Glutamatergic neuron (in vitro differentiated cells): ENCODE results near the gene MAPT. TPM values are rescaled to one million over a fixed set of nuclear protein-coding genes. Genes with fewer than 3 reads are reported as not detected.

Source experiments
- DNase-seq: peaks from one replicate; pipeline ENCODE4 v3.0.0; 2022
- H3K27ac Mint-ChIP-seq: one replicate; pipeline ENCODE4 v1.8.0; 2020; ENCODE audit warnings: mild to moderate bottlenecking, mixed read lengths, inconsistent platforms; ENCODE audit not compliant: unreplicated experiment
- H3K27me3 Mint-ChIP-seq: one replicate; pipeline ENCODE4 v1.8.0; 2020; ENCODE audit warnings: mild to moderate bottlenecking, moderate library complexity, mixed read lengths, inconsistent platforms; ENCODE audit not compliant: unreplicated experiment
- H3K36me3 Mint-ChIP-seq: one replicate; pipeline ENCODE4 v1.8.0; 2020; ENCODE audit warnings: mild to moderate bottlenecking, mixed read lengths, inconsistent platforms; ENCODE audit not compliant: unreplicated experiment
- H3K4me1 Mint-ChIP-seq: one replicate; pipeline ENCODE4 v1.8.0; 2020; ENCODE audit warnings: mild to moderate bottlenecking, low read depth, mixed read lengths, inconsistent platforms; ENCODE audit not compliant: unreplicated experiment
- H3K4me3 Mint-ChIP-seq: one replicate; pipeline ENCODE4 v1.8.0; 2020; ENCODE audit warnings: mild to moderate bottlenecking, mixed read lengths, inconsistent platforms; ENCODE audit not compliant: unreplicated experiment
- H3K9me3 Mint-ChIP-seq: one replicate; pipeline ENCODE4 v1.8.0; 2020; ENCODE audit warnings: mild to moderate bottlenecking, moderate library complexity, mixed read lengths, inconsistent platforms; ENCODE audit not compliant: unreplicated experiment
- total RNA-seq: library from RNA; stranded (reverse); fragmentation: NEBNext Ultra II Directional; extraction: Animal tissue kit (Norgen Biotek cat#: 25700); gene quantifications from one replicate; pipeline ENCODE4 v1.2.1, GENCODE V29; 2021; ENCODE audit not compliant: unreplicated experiment
- TF ChIP-seq, protein P1 (sequence below): fragments of 200-600 bp; sonication (generic); IDR thresholded peaks from one replicate; pipeline ENCODE4 v1.5.0; 2021; ENCODE audit not compliant: partially characterized antibody, unreplicated experiment

The MAPT gene
- total RNA-seq, 1 donor from 2014 or later: 123 TPM

DNA sequence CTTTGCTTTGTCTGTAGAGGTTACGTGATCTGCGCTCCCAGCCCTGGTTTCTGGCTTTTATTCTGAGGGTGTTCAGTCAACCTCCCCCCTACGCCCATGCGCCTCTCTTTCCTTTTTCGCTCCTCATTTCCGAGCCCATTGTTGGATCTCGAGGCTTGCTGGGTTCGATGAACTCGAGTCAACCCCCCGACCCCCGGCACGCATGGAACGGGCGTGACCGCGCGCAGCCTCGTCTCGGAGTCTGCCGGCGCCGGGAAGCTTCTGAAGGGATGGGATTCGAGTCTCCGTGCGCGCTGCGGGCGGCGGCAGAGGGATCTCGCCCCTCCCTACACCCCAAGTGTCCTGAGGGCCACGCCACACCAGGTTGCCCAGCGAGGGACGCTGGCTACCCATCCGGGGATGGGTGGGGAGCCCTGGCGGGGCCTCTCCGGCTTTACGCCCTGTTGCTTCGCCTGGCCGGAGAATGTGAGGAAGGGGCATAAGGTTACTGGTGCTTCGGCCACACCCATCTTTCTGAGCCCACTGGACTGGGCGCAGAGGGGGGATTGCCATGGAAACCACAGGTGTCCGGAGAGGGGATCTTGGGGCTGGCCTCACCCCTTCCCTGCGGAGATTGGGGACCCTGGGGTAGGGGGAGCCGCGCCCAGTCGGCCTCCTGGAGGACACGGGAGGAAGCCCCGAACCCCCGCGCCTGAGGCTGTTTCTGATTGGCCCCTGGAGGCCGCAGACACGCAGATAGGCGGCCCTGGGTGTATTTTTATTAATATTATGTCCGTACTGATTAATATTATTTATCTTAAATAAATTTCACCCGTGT is 1.8 kb downstream of the MAPT start:
- peak overlapping the region; percentile 96 for H3K27ac Mint-ChIP-seq
- H3K4me3 Mint-ChIP-seq: peak overlapping the region; percentile 89
- peaks cover 8% of the 10 kb centered on the region for H3K9me3 Mint-ChIP-seq
- H3K27me3 Mint-ChIP-seq: peaks cover 22% of the 10 kb centered on the region
- no peaks in the 10 kb centered on the region for H3K36me3 Mint-ChIP-seq
- peak; percentile 59 for DNase-seq
- H3K4me1 Mint-ChIP-seq: peaks cover 3% of the 10 kb centered on the region
- TF ChIP-seq, protein P1, sequence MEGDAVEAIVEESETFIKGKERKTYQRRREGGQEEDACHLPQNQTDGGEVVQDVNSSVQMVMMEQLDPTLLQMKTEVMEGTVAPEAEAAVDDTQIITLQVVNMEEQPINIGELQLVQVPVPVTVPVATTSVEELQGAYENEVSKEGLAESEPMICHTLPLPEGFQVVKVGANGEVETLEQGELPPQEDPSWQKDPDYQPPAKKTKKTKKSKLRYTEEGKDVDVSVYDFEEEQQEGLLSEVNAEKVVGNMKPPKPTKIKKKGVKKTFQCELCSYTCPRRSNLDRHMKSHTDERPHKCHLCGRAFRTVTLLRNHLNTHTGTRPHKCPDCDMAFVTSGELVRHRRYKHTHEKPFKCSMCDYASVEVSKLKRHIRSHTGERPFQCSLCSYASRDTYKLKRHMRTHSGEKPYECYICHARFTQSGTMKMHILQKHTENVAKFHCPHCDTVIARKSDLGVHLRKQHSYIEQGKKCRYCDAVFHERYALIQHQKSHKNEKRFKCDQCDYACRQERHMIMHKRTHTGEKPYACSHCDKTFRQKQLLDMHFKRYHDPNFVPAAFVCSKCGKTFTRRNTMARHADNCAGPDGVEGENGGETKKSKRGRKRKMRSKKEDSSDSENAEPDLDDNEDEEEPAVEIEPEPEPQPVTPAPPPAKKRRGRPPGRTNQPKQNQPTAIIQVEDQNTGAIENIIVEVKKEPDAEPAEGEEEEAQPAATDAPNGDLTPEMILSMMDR: no peak

DNA sequence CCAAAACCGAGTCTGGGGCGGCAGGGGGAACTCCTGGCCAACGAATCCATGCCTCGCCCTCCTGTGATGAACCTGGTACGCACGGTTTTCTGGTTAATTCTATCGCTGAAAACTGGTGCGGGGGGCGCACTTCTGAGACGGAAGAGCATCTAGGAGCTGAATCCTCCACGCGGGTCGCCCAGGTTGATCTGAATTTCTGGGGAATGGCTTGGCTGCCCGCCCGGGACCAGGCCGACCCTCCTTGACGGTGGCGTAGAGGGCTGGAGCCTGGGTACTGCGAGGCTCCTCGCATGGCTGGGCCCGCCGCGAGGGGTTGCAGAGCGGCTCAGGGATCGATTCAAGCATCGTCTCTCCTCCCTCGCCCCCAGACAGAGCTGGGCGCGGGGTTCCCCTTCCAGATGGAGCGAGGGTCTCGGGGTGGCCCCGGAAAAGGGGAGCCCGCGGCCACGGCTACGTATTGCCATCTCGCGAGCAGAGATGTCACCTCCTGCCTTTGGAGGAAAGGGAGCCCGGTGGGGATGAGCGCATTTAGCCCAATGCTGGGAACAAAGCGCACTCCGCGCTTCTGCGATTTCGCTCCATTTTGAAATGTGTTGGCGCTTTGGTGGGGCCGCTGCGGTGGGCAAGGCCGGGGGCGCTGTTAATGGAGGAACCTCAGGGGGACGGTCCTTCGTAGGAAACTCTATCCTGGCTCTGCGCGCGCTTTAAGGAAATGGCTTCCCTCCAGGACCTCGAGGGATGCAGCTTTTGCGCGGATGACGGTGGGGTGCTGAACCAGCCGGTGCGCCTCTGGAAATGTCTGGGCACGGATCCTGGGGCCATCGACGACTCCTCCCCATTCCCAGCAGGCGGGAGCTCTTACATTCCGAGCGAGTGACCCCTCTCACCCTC is 2.7 kb downstream of the MAPT start:
- H3K27ac Mint-ChIP-seq: peak overlapping the region; percentile 48
- TF ChIP-seq, protein P1: peak; percentile 26
- peaks cover 8% of the 10 kb centered on the region for H3K9me3 Mint-ChIP-seq
- H3K4me1 Mint-ChIP-seq: peaks cover 3% of the 10 kb centered on the region
- DNase-seq: peak; percentile 60
- H3K4me3 Mint-ChIP-seq: peak overlapping the region; percentile 89
- H3K36me3 Mint-ChIP-seq: no peaks in the 10 kb centered on the region
- peaks cover 22% of the 10 kb centered on the region for H3K27me3 Mint-ChIP-seq

DNA sequence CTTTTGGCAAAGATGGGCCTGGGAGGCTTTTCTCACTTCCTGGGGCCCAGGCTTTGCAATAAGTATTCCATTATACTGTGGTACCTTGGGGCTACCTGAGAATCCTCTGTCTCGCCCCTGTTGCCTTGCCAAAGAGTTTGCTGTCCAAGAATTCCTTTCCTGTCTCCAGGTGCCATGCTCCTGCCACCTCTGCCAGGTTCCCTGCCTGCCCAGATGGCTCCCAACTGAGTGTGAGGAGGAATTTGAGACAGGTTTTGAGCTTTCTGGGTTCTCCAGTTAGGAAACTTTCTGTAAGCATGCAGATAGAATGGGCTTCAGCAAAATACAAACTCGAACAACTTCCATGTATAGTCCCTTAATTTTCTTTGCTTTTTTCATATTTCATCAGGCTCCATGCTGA is 5.8 kb downstream of the MAPT start:
- H3K36me3 Mint-ChIP-seq: no peaks in the 10 kb centered on the region
- H3K4me1 Mint-ChIP-seq: peaks cover 6% of the 10 kb centered on the region
- H3K27ac Mint-ChIP-seq: no peak overlapping the region
- DNase-seq: no peak
- H3K27me3 Mint-ChIP-seq: peaks cover 20% of the 10 kb centered on the region
- peaks cover 1% of the 10 kb centered on the region for H3K9me3 Mint-ChIP-seq
- TF ChIP-seq, protein P1: no peak
- no peak overlapping the region for H3K4me3 Mint-ChIP-seq

DNA sequence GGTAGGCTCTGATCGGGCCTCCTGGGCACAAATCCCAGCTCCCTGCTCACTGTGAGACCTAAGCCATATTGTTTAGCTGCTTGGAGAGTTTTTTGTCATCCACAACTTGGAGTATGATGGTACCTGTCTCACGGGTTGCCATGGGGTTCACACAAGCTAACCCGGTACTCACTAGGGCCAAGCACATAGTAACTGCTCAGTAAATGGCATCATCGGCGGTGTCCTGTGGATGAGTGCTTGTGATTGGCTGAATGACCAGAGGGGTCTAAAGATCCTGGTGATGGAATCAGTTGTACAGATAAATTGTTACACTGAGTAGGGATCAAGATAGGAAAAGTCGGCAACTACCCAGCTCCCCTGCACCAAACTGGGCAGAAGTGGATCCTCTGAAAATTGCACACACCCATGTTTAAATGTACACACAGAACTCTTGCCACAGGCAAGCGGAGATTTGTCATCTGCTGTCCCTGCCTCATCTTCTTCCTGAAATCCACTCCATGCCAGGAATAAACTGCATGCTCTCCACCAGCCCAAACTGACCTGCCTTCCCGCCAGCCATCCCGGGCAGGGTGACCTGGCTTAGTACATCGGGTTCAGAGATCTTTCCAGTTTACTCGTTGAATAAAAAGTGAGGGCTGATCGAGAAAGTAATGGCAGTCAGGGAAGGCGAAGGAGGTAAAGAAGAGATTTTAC is 6.5 kb downstream of the MAPT start:
- Mint-ChIP-seq H3K9me3 (peaks cover 1% of the 10 kb centered on the region), H3K4me1 (peaks cover 10% of the 10 kb centered on the region), H3K27ac (no peak overlapping the region), H3K4me3 (no peak overlapping the region), H3K36me3 (no peaks in the 10 kb centered on the region), H3K27me3 (peaks cover 18% of the 10 kb centered on the region)
- TF ChIP-seq, protein P1: no peak
- DNase-seq: no peak
